ENCODE results near the gene SYP.
"Not testable (repeated sequence)": the region's sequence is repeated elsewhere in the genome, so short reads cannot be mapped to it uniquely, and the experiment has no call there.

The SYP gene

GRCh38 chrX:49155243-49155899 is 44.6 kb downstream of the SYP start:
- DNase-seq (ENCODE audit: low read depth): peak; percentile 64
- no peak for TF ChIP-seq CTCF (IDR thresholded peaks at IDR 0.05; ENCODE audit: control insufficient read depth, extremely low read depth, insufficient read depth)
- H3K4me3 ChIP-seq (ENCODE audit: low read depth, low read length): peak overlapping the region; percentile 54

GRCh38 chrX:49153467-49153866 is 46.5 kb downstream of the SYP start:
- DNase-seq (ENCODE audit: low read depth): no peak
- H3K4me3 ChIP-seq (ENCODE audit: low read depth, low read length): no peak overlapping the region
- TF ChIP-seq CTCF (IDR thresholded peaks at IDR 0.05; ENCODE audit: control insufficient read depth, extremely low read depth, insufficient read depth): no peak

DNA sequence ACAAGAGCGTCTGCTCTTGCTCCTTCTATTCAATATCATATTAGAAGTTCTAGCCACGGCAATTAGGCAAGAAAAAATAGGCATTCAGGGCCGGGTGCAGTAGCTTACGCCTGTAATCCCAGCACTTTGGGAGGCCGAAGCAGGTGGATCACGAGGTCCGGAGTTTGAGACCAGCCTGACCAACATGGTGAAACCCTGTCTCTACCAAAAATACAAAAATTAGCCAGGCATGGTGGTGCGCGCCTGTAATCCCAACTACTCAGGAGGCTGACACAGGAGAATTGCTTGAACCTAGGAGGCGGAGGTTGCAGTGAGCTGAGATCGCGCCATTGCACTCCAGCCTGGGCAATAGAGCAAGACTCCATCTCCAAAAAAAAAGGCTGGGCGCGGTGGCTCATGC is 50.7 kb downstream of the SYP start:
- DNase-seq (ENCODE audit: low read depth); H3K4me3 ChIP-seq (ENCODE audit: low read depth, low read length): not testable (repeated sequence)

DNA sequence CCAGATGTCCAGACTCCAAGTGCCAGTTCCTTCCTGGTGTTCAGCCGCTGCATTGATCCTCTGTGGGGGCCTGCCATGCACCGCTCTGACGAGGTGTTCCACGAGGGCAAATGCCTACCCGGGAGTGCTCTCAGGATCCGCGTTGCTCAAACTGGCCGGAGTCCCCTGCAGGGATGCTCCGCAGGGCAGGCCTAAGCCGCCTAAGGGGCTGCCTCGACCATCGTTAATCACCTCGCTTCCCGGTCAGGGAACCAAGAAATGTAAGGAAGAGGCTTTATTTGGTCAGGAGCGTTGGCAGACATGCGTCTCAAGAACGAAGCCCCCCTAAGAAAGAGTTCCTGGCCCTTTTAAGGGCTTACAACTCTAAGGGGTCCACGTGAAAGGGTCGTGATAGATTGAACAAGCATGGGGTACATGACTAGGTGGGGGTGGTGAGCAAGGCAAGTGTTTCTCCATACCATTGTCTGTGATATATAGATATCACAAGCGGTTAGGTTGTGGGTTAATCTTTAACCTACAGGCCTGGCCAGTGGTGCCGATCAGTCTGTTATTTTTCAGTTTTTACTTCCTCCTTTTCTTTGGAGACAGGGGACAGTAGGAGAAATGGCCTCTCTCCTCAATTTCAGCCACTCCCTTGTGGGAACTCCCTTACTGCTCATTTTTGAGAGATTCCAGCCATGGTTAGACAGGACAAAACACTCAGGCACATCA is 51.4 kb downstream of the SYP start:
- DNase-seq (ENCODE audit: low read depth); H3K4me3 ChIP-seq (ENCODE audit: low read depth, low read length): not testable (repeated sequence)

DNA sequence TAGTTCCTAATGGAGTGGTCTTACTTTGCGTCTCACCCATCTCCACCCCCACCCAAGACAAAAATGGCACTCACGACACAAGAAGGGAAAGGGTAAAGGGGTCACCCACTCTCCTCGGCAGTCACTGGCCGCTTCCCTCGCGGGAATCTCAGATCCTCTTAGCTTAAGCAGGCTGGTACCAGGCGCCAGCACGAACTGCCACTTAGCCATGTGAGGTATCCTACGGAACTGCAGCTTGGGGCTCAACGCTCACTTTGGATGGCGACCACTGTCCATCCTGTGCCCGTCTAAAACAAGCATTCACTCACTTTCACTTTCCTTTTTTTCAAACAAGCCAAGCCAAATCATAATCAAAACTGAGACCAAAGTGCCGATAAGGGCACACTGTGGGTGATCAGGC is 52.1 kb downstream of the SYP start:
- no peak for TF ChIP-seq CTCF (IDR thresholded peaks at IDR 0.05; ENCODE audit: control insufficient read depth, extremely low read depth, insufficient read depth)
- no peak overlapping the region for H3K4me3 ChIP-seq (ENCODE audit: low read depth, low read length)
- no peak for DNase-seq (ENCODE audit: low read depth)

DNA sequence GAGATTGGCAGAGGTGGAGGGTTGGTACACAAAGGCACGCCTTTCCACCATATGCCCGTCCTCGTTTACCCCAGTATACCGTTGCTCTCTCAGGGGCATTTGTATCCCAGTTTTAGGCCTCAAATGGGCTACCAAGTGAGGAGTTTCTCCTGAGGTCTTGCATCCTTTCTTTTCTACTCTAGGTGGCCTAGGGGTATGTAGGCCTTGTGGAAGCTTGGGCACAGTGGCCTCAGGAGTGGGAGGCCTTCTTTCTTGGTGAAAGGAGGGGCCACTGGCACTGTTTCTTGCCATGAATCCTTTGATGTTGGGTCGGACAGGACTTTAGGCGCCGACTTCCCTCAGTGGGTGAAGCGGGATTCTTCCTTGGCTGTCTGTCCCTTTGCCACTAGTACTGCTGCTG is 52.7 kb downstream of the SYP start:
- TF ChIP-seq CTCF (IDR thresholded peaks at IDR 0.05; ENCODE audit: control insufficient read depth, extremely low read depth, insufficient read depth): no peak
- no peak overlapping the region for H3K4me3 ChIP-seq (ENCODE audit: low read depth, low read length)
- no peak for DNase-seq (ENCODE audit: low read depth)

DNA sequence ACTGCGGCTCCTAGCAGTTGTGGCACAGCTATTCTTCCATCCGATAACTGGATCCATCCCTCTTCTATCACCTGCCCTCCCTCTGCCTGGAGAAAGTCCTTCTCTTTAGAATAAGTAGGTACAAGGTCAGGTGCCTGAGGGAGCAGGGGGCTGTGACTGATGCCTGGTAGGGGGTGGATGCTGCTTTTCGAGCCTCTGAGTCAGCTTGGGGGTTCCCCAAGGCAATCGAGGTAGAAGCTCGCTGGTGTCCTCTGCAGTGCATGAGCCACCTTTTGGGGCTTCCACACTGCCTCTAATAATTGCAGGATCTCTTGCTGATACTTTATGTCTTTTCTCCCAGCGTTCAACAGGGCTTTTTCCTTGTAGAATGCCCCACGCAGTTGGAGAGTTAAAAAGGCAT is 56.8 kb downstream of the SYP start:
- not testable (repeated sequence) for DNase-seq (ENCODE audit: low read depth)

GRCh38 chrX:49142264-49142663 is 57.7 kb downstream of the SYP start:
- H3K4me3 ChIP-seq (ENCODE audit: low read depth, low read length); DNase-seq (ENCODE audit: low read depth): not testable (repeated sequence)
- TF ChIP-seq CTCF (IDR thresholded peaks at IDR 0.05; ENCODE audit: control insufficient read depth, extremely low read depth, insufficient read depth): peak; percentile 8; the same call in 1 of the 2 replicates

More for the DNA sequence above, 56.8 kb downstream of the SYP start:
- not testable (repeated sequence) for H3K4me3 ChIP-seq (ENCODE audit: low read depth, low read length)
